Endometrial microvascular endothelial cells (primary cell): ENCODE data around the gene FBLN7. TPM values are rescaled to one million over a fixed set of nuclear protein-coding genes. Genes with fewer than 3 reads are reported as not detected.

Source experiments
- in situ Hi-C: cut with HindIII; loops from 2 replicates; pipeline ENCODE4 v1.10.0; 2017; ENCODE audit warnings: low sequenced_read_pairs, low pct_unique_long_range_greater_than_20kb; ENCODE audit errors: inconsistent ontology term
- total RNA-seq: library from RNA; depleted of rRNA; stranded (reverse); fragments of >200 nt; gene quantifications from one replicate; pipeline ENCODE4 v1.2.3, GENCODE V29; 2015; ENCODE audit errors: inconsistent ontology term

Gene FBLN7
- total RNA-seq, 1 donor from 2014 or later = 3.2 TPM

DNA sequence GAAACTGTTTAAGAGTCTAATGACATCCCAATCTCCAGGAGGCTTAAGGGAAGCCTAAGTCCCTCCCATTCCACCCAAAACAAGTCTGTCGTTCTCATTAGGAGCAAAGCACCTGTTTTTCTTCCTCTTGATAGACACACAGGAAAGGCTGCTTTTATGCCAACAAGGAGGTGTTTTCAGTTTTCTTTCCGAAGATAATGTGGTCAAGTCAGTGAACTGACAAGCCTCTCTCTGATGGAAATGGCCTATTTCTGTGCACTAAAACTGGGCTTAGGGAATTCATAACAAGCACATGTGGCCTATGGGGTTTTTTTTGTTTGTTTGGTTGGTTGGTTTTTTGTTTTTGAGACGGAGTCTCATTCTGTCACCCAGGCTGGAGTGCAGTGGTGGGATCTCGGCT lies 36.2 kb downstream of the FBLN7 start:
- in situ Hi-C loops = no loop called here

DNA sequence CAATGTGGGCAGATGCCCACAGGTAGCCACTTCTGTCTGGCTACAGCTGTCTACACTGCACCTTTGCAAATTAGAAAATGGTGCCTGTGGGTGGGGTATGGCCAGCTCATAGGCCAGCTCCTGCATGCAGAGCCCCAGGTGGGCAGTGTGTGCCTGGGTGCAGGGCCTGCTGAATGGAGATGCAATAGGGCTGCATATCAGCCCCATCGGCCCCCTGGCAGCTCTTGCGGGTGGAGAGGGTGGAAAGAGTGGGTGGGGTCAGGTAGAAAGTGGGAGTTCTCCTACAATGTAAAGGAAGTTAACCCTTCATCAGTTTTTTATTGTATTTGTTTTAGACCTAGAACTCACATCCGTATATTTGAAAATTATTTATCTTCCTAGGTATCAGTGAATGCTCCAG lies 37.1 kb downstream of the FBLN7 start:
- in situ Hi-C loops = no loop called here

DNA sequence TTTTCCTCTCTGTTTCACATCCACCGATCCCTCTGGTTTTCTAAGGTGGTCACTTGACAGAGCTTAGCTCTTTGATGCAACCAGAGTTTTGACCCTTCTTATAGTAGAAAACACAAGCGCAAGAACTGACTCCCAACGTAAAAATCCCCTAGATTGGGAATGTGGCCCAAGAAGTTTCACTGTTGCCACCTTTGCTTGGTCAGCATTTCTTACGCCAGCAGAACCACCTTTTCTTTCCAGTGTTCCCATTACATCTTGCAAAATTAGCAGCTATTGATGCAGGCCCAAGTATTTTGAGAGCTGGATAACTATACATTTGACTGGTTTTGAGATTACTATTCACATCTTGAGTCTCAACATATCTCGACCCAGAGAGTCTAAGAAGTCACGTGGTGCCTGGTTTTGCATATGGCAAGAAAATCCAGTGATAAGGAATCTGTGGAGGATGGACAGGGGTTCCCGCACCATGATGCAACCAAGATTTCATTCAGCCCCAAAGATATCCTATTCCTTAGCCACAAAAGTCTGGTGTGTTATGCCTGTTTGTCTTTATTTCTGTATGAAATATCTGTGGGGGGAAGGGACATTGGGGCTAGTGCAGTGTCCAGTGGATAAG lies 37.9 kb downstream of the FBLN7 start:
- in situ Hi-C loops = no loop called here

DNA sequence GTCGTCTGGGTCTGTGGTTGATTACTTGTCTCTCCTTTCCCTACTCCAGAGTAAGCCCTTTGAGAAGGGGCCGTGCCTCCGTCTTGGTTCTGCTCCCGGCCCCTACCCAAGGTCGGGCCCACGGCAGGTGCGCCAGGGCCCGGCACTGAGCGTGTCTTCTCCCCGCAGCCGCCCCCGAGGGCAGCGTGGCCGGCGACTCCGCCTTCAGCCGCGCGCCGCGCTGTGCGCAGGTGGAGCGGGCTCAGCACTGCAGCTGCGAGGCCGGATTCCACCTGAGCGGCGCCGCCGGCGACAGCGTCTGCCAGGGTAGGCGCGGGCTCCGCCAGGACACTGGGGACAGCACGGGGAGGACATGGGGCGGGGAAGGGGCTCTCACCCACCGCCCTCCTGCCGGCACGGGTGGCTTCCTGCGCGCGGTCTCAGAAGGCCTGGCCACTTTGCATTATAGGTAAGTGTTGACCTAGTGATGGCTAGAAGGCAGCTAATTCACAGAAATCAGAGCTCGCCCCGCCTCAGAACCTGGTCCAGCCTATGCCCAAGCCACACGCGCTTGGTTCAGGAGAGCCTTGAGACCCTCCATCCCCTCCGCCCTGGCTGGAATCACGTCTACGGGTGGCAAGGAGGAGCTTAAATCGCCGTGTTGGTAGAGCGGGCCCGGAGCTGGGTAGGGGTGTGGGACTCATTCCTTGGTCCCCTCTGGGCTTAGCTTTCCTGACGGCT lies 43.5 kb downstream of the FBLN7 start:
- in situ Hi-C loops = no loop called here

DNA sequence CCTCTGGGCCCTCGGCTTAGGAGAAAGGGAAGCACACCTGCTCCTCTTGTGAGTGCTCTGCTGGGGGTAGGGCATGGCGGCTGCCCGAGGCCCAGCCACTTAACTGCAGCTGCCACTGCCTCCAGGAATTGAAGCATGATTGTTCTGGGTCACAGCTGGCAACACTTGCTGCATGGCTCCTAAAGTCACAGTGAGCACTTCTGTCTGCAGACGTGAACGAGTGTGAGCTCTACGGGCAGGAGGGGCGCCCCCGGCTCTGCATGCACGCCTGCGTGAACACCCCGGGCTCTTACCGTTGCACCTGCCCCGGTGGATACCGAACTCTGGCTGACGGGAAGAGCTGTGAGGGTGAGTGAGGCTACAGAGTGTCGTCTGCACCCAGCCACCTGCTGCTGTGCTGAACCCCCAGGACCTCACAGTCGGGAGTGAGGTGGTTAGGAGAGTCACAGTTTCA lies 44.4 kb downstream of the FBLN7 start:
- in situ Hi-C loops = no loop called here

DNA sequence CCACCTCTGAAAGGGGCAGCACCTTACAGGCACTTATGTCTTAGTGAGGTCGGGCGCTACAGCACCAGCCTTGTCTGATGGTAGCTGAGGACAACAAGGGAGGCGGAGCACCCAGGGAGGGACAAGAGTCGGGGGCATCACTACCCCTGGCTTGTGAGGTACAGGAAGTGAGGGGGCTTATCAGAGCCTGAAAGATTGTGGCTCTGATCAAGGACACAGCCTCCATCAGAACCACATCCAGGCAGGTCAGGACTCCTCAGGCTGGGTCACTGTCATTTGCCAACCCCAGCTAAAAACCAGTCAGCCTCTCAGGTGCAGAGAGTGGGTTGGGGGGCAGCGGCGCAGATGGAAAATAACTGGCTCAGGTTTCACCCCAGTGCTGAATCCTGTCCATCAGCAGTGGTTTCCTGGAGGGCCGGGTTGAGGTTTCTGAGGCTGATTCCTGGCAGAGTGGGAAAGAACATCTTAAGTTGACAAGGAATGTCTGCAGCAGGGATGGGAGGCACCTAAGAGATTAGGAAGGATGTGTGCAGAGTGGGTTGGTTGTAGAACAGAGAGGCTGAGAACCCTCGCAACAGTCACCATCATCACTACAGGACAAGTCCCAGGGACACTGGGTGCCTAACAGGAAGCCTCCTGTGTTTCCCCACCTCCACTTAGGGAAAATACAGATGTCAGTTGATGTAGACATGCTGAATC lies 45.3 kb downstream of the FBLN7 start:
- in situ Hi-C loops = no loop called here

DNA sequence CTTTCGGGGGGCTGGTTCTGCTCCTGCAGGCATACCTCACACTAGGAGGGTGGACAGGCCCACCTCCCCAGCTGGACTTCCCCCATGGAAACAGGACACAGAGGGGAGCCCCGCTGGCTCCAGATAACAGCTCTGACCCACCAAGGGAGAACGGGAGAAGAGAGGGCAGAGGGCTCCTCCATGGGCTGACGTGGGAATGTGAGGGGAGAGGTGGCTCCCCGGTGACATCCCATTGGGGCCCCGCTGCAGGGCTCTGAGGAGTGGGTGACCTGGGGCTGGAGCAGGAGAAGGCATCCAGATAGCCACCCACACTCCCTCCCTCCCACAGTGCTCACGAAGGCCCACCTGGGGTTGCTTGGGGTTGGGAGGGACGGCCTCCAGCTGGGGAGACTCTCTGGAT lies 45.9 kb downstream of the FBLN7 start:
- in situ Hi-C loops = no loop called here

DNA sequence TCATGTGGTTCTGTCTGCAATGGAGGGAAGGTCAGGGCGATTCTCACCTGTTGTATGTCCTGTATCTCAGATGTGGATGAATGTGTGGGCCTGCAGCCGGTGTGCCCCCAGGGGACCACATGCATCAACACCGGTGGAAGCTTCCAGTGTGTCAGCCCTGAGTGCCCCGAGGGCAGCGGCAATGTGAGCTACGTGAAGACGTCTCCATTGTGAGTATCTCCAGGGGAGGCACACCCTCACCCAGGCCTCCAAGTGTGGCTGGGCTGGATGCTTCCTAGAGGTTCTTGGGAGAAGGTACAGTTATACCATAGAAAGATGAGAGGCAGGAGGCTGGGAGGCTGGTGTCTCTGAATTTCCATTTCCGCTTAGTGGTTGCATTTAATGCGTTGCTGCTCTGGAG lies 46.9 kb downstream of the FBLN7 start:
- in situ Hi-C loops = no loop called here

DNA sequence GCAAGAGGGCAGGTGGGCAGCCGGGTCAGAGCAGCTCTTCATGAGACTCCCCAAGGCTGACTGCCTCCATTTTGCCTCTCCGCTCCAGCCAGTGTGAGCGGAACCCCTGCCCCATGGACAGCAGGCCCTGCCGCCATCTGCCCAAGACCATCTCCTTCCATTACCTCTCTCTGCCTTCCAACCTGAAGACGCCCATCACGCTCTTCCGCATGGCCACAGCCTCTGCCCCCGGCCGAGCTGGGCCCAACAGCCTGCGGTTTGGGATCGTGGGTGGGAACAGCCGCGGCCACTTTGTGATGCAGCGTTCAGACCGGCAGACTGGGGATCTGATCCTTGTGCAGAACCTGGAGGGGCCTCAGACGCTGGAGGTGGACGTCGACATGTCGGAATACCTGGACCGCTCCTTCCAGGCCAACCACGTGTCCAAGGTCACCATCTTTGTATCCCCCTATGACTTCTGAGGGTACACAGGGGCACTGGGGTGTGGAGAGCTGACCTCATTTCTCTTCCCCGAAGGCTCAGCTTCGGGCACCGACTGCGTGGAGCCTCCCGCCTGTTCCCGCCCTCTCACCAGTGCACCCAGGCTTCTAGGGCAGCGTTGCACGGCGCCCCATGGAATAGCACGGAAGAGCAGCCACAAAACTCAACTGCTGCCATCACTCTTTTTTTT lies 49.0 kb downstream of the FBLN7 start:
- in situ Hi-C loops = no loop called here

DNA sequence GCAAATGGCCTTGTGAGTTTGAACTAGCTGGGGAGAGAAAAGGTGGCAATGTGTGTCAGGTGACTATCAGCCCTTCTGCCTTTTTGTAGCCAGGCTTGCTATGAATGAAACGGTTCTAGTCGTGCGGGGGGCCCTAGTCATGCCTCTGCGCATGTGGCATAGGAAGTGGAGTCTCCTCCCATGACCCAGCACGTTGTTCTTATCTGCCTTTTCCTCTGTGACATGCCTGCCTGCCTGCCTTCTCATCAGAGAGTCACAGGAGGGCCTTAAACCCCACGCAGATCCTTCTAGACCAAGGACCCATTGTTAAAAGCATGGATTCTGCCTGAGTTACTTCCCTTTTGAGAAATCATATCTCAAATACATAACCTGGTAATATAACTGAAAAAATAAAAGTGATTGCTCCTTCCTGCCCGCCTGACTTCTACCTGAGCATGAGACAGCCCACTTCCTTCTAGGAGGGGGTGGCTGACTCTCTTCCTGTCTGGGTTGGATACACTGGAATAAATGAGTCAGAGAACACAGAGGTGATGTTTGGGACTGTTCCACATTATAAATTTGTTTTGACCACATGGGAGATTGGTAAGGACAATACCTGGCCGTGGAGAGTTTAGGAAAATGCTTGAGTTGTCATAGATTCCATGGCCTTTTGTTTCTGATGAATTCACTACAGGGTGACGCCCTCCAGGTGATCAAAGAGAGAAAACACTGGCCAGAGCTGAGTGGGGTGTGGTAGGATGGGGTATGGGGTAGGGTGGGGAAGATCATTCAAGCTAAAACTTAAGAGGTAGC lies 49.8 kb downstream of the FBLN7 start:
- in situ Hi-C loops = no loop called here

DNA sequence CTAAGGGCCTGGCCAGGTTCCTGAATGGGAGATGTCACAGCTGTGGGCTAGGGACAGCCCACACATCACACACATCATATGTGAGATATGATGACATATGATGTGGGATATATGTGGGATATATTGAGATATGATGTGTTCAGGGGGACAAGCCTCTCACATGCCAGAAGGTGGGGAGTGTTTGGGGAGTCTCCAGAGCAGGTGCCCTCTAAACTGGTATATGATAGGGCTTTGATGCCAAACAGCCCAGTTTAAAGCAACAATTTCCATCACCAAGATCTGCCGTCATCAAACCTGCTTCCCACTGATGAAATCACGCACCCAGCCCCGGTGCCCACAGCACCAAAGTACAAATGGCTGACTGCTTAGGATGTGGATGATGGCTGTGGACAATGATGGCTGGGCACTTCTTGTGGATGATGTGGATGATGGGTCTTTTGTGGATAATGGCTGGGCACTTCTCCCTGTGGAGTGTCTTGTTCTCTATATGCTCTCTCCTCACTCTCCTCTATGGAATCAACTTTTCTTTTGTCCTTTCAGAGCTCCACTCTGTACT lies 50.9 kb downstream of the FBLN7 start:
- in situ Hi-C loops = no loop called here

DNA sequence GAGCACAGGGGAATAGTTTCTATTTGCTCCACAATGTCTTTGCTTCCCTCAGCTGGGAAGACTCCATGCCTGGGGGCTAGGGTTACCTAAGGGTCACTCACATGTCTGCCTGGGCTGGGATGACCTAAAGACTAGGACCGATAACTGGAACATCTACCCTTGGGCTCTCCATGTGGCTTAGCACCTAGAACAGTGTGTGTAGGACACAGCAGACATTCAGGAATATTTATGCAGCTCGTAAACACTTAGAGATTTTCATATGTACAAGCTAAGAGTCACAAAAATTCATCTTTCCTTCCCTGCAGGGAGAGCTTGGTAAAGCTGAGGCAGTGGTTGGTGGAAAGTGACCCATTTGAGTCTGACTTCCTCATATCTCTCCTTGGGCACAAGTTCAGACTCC lies 55.8 kb downstream of the FBLN7 start:
- in situ Hi-C loops = no loop called here

DNA sequence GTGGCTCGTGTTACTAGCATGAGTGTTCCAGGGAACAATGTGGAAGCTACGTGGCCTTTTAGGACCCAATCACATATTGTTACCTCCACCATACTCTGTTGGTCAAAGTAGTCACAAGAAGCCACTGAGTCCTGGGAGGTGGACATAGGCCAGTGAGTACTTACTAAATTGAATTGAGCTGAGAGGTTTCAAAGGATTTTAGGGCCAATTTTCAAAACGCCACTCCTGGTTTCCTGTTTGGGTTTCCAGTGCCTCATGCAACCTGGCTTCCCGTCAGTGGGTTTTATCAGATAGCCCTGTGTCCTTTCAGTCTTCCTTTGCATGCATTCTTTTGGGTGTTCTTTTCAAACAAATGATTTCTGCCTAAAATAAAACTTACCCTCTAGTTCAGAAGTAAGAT lies 56.3 kb downstream of the FBLN7 start:
- in situ Hi-C loops = no loop called here

DNA sequence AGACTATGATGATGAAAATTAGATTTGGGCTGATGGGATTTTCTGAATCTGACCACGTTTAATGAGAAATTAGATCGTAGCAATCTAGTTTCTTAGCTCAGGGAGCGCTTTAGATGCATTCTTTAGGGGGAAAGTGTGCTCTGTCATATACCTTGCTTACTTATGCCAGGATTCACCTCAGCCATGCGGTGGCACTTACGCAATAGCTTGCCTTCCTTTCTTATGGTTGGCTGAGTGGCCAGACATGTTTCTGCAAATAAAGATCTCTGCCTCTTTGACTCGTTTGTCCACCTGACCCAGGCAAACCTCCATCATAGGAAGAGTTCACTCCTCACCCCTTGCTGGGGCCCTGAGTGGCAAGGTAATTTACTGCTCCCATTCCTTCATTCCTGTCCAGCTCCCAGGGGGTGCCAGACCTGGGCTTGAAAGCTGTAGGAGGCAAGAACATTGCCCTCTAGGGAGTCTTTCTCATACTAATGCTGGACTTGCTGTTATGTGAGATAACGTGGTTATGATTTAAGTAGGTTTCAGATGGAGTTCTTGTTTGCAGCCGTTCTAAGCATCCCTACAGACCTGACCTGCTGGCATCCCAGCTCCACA lies 57.1 kb downstream of the FBLN7 start:
- in situ Hi-C loops = no loop called here

DNA sequence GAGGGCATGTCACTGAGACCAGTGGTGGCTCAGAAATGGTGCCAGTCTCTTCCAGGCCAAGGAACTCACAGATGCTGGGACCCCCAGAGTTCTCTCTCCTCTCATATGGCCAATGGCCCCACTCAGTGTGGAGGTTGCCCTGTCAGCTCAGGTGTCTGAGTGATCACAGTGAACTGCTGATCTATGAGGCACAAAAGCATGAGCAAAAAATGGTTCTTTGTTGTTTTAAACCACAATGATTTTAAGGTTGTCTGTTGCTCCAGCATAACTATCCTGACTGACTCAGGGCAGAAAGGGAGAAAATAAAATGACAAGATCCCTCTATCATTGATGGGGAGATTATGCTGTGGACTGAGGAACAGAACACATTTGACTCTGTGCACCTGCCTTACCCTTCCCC lies 57.8 kb downstream of the FBLN7 start:
- in situ Hi-C loops = no loop called here

DNA sequence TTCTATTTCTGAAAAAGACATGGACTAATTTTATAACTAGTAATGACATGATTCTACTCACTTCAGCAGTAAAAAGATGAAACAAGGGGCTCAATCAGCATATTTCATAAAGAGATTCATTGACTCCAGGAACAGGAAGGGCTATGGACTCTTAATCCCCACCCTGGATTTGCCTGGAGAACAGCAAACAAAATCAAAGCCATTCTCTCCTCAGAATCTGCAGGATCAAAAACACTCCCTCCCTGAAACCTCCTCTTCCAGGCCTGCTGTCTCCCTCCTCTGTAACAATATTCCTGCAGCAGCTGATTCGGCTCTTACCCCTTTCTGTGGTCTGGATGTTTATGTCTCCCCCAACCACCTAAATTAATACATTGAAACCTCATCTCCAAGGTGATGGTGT lies 59.7 kb downstream of the FBLN7 start:
- in situ Hi-C loops = no loop called here

DNA sequence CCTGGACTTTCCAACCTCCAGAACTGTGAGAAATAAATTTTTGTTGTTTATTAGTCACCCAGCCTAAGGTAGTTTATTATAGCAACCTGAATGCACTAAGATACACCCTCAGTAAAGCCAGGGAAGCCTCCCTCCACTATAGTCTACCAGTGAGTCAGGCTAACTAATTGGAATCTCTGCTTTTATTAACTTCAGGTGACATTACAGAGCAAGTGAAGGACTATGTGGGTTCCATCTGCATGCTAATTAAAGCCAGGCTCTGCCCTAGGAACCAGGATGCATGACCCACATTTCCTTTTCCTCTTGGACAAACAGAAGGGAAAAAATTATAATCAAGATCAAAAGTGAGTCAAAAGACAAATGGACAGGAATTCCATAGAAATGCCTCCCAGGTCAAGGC lies 60.6 kb downstream of the FBLN7 start:
- in situ Hi-C loops = no loop called here

DNA sequence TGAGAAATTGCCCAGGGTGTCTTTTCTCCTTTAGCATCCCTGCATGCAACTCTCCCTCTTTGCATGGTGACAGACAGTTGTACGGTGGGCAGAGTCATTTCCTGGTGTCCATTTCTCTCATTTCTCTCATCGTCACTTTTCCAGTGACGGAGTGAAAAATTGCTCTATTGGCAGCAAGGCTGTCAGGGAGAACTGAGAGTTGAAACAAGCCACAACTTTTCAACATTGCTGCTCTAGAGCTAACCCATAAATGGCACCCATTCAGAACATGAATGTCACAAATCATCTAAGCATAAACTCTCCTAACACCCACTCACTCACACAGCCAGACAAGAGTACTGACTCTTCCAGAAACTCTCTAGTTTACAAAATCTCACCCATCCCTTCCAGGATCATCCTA lies 61.0 kb downstream of the FBLN7 start:
- in situ Hi-C loops = no loop called here
